ENCODE measurements around the gene FBLN7.

Gene FBLN7

DNA sequence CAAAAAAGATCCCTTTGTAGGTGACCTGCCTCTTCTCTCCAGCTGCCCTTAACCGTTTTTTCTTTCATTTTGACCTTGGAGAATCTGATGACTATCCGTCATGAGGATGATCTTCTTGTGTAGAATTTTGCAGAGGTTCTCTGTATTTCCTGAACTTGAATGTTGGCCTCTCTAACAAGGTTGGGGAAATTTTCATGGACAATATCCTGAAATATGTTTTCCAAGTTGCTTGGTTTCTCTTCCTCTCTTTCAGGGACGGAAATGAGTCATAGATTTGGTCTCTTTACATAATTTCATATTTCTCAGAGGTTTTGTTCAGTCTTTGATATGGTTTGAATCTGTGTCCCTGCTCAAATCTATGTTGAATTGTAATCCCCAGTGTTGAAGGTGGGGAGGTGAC lies 82.6 kb downstream of the FBLN7 start:
- DNase-seq (ENCODE audit: low read depth): no peak
- TF ChIP-seq, protein P1, sequence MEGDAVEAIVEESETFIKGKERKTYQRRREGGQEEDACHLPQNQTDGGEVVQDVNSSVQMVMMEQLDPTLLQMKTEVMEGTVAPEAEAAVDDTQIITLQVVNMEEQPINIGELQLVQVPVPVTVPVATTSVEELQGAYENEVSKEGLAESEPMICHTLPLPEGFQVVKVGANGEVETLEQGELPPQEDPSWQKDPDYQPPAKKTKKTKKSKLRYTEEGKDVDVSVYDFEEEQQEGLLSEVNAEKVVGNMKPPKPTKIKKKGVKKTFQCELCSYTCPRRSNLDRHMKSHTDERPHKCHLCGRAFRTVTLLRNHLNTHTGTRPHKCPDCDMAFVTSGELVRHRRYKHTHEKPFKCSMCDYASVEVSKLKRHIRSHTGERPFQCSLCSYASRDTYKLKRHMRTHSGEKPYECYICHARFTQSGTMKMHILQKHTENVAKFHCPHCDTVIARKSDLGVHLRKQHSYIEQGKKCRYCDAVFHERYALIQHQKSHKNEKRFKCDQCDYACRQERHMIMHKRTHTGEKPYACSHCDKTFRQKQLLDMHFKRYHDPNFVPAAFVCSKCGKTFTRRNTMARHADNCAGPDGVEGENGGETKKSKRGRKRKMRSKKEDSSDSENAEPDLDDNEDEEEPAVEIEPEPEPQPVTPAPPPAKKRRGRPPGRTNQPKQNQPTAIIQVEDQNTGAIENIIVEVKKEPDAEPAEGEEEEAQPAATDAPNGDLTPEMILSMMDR (IDR thresholded peaks at IDR 0.05; ENCODE audit: insufficient read depth, low read depth, low read length, missing control alignments): no peak
- H3K4me3 ChIP-seq (ENCODE audit: low read depth, low read length): no peak overlapping the region

DNA sequence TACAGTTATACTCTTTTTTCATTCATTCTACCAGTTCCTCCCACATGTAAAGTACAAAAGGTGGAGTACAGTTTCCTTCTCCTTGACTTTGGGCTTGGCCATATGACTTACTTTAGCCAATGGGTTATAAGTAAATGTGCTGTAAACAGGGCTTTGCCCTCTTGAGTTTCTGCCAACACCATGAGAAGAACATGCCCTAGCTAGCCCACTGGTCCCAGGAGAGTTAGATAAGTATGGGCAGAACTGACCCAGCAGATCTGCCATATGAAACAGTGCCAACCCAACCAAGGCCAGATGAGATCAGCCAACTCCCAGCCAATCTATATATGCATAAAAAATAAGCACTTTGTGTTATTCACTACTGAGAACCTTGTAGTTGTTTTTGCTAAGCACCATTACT lies 91.2 kb downstream of the FBLN7 start:
- no peak overlapping the region for H3K4me3 ChIP-seq (ENCODE audit: low read depth, low read length)
- TF ChIP-seq, protein P1 (IDR thresholded peaks at IDR 0.05; ENCODE audit: insufficient read depth, low read depth, low read length, missing control alignments): no peak
- DNase-seq (ENCODE audit: low read depth): no peak

DNA sequence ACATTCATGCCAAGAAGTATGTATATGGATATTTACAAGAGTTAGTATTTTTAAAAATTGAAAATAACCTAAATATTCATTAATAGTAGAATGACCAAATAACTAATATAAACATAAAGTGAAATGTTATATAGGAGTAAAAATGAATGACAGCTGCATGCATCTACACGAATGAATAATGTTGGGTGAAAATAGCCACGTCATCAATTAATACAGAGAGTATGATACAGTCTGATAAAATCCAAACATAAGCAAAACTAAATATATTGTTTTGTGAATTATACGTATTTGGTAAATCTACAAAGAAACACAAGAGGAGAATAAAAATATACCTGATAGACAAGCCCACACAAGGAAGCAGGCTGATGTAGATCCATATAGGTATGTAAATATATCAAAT lies 92.2 kb downstream of the FBLN7 start:
- no peak overlapping the region for H3K4me3 ChIP-seq (ENCODE audit: low read depth, low read length)
- DNase-seq (ENCODE audit: low read depth): no peak
- TF ChIP-seq, protein P1 (IDR thresholded peaks at IDR 0.05; ENCODE audit: insufficient read depth, low read depth, low read length, missing control alignments): no peak

Measured in GM12865 (cell line).